ENCODE results near the gene CEACAM16.

The CEACAM16 gene

DNA sequence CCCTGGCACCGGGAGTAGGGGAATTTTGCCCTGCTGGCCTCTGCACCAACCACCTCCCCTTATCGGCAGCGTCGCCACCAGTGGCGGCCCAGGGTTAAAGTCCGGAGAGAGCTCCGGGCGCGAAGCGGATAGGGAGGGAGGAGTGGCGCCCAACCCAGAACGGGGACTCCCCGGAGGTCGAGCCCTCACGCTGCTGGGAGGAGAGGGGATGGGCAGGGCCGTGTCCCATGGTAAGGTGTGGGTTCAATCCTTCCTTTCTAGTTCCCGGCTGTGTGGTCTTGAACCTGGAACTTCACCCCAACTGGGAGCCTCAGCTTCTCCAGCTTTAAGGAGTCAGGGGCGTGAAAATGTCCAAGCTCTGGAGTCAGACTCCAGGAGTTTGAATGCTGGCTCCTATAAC lies 26.3 kb downstream of the CEACAM16 start:
- no peak for DNase-seq

DNA sequence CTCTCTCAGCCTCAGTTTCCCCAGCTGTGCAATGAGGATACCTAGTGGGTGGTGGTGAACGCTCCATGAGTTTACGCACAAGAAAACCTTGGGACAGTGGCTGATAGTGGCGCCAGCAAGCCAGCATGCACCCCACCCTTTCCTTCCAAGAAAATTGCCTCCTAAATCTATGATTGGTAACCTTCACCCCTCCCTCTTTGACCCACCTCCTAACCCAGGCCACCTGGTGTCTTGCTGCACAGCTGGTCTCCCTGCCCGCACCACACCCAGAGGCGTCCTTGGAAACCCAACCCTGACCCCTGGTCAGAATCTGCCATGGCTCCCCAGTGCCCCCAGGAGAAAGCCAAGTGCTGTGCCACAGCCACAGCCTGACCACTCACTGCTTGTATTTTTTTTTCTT lies 26.7 kb downstream of the CEACAM16 start:
- no peak for DNase-seq

DNA sequence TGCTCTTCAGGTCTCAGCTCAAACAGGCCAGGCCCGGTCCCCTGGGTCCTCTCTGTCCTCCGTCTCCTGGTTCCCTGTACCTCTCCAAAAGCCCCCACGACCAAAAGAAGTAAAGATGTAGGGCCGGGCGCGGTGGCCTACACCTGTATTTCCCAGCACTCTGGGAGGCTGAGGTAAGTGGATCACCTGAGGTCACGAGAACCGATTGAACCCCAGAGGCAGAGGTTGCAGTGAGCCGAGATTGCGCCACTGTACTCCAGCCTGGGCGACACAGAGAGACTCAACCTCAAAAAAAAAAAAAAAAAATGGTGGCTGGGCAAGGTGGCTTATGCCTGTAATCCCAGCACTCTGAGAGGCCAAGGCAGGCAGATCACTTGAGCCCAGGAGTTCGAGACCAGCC lies 27.5 kb downstream of the CEACAM16 start:
- DNase-seq, result no peak

DNA sequence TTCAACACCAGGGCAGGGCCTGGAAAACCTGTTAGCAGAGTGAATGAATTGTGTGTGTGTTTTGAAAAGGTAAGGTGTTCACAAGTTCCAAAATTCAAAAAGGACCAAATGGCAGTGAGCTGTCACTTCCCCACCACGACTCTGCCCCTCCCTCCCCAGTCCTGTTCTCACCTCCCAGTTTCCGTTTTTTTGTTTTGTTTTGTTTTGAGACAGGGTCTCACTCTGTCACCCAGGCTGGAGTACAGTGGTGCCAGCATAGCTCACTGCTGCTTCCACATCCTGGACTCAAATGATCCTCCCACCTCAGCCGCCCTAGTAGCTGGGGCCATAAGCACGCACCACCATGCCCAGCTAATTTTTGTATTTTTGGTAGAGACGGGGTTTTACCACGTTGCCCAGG lies 29.2 kb downstream of the CEACAM16 start:
- DNase-seq, result no peak

DNA sequence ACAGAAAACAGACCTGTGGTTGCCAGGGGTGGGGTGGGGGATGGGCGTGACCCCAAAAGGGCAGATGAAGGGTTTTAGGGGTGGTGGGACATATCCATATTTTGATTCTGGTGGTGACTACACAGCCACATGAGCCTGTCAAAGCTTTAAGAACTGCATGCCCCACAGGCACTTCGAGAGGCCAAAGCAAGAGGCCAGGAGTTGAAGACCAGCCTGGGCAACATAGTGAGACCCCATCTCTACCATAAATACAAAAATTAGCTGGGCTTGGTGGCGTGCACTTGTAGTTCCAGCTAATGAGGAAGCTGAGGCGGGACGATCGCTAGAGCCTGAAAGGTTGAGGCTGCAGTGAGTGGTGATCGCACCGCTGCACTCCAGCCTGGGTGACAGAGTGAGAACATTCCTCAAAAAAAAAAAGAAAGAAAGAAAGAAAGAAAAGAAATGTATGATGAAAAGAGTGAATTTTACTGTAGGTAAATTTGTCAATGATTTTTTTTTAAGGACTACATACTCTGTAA lies 30.6 kb downstream of the CEACAM16 start:
- DNase-seq, result no peak

DNA sequence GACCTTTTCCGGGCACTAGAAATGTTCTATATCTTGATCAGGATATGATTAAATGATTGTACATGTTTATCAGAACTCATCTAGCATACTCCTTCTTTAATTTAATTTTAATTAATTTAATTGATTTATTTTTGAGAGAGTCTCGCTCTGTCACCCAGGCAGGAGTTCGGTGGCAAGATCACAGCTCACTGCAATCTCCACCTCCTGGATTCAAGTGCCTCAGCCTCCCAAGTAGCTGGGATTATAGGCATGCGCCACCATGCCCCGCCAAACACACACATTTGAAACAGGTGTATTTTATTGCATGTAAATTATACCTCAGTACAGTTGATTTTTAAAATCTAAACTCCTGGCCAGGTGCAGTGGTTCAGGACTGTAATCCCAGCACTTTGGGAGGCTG lies 32.1 kb downstream of the CEACAM16 start:
- no peak for DNase-seq

DNA sequence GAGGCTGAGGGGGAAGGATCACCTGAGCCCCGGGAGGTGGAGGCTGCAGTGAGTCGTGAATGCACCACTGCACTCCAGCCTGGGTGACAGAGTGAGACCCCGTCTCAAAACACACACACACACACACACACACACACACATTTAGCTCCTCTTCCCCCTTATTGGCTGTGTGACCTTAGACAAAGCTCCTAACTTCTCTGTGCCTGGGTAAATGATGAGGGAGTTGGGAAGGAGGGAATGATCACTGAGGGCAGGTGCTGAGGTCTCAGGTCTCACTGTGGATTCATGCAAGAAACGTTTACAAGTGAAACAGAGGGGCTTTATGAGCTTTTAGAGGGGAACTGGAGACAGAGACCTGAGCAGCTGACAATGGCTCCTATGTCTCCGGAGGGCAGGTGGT lies 32.7 kb downstream of the CEACAM16 start:
- no peak for DNase-seq

DNA sequence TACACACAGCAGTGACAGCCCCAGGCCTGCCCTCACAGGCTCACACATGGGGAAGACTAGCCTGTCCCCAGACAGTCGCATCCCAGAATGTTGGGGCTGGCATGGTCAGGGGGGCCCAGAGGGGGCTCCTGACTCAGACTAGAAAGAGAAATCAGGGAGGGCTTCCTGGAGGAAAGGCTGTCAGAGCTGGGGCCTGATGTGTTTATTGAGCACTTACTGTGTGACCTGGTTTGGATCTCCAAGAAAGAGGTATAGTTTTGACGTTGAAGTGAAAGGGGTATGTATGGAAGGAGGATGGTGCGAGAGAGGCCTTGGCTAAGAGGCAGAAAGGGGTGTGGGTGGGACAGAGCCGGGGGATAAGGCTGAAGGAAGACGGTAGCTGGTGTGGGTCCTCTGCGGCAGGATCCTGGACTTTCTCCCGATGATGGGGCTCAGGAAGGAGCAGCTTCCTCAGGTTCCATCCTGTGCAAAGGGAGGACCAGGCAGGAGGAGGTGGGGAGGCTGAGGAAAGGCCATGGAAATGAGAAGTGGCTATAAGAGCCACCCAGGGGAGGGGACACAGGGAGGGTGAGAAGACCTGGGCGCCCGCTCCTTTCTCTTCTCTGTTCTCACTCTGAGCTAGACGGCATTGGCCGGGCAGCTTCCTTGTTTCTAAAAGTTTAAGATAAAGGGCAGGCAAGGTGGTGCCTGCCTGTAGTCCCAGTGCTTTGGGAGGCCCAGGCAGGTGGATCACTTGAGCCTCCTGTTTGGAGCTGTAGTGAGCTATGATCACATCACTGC lies 33.5 kb downstream of the CEACAM16 start:
- DNase-seq, result no peak

DNA sequence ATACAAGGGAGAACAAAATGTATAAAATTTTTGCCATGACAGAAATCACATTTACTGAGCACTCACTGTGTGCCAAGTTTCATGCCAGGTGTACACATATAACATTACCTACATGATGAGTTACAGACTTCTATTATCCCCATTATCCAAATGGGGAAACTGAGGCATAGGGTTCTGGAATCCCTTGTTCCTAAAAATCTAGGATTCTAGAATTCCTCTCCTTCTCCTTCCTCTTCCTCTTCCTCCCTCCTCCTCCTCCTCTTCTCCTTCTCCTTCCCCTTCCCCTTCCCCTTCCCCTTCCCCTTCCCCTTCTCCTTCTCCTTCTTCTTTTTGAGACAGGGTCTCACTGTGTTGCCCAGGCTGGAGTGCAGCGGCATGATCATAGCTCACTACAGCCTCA lies 35.4 kb downstream of the CEACAM16 start:
- no peak for DNase-seq

DNA sequence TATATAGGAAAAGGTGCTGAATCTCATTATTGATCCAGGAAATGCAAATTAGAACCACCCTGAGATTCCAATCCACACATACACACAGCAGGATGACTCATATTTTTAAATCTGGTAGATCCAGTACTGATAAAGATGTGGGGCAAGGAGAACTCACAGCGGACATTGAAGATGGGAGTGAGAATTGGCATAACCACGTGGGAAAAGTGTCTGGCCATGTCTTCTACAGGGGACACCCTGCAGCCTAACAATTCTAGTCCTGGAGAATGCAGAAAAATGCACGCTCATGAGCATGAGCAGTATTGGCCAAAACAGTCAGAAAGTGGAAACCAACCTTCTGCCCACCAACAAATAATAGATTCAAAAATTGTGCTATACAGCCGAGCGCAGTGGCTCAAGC lies 36.1 kb downstream of the CEACAM16 start:
- DNase-seq, result no peak

DNA sequence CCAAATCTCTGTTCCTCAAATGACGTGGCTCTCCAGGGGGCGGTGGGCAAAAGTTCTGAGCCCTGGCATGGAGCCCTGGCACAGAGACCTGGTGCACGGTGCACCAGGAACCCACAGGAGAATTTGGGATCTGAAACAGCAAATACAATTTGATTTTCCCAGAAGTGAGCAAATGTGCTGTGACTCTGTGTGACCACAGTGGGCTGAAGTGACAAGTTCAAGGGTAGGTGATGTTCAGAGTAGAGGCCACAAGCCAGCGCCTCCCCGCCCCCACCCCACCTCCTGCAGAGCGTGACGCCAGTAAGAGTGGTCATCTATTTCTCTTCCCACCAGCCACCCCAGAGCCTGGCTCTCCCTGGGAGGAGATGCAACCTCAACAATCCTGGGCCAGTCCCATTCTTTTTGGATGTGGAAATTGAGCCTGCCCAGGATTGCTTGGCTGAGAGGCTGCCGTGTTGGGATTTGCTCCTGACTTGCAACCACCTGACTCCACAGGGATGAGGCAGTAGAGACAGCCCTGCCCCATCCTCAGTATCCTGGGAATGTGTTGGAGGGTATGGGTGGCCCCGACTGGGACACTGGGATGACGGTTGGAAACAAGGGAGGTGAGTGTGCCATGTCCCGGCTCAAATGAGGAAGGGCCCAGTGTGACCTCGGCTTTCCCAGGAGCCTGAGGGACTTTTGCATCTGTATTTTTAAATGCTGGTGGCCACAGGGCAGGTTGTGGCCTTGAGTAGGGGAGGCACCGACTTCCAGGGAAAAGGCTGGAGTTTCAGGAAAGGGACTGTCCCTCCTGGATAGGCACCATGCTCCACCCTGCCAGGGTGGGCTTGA lies 38.5 kb downstream of the CEACAM16 start:
- DNase-seq, result peak in 1 of 14 donors; percentile 73

DNA sequence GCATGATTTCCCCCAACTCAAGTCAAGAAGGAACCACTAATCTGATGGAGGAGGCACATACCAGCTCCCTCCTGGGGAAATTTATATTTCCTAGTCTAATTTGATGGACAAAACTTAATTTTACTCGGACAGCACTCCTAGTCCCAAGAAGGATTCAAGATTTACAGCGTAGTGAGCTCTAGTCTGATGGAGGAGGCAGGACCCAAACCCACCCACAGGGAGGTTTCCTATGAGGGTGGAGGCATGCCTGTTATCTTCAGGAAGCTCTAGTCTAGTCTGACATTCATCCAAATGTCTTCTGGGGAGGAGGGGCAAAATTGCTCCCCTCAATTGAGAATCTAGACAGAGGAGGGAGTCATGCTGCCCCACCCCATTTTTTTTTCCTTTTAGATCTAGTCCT lies 39.2 kb downstream of the CEACAM16 start:
- no peak for DNase-seq

DNA sequence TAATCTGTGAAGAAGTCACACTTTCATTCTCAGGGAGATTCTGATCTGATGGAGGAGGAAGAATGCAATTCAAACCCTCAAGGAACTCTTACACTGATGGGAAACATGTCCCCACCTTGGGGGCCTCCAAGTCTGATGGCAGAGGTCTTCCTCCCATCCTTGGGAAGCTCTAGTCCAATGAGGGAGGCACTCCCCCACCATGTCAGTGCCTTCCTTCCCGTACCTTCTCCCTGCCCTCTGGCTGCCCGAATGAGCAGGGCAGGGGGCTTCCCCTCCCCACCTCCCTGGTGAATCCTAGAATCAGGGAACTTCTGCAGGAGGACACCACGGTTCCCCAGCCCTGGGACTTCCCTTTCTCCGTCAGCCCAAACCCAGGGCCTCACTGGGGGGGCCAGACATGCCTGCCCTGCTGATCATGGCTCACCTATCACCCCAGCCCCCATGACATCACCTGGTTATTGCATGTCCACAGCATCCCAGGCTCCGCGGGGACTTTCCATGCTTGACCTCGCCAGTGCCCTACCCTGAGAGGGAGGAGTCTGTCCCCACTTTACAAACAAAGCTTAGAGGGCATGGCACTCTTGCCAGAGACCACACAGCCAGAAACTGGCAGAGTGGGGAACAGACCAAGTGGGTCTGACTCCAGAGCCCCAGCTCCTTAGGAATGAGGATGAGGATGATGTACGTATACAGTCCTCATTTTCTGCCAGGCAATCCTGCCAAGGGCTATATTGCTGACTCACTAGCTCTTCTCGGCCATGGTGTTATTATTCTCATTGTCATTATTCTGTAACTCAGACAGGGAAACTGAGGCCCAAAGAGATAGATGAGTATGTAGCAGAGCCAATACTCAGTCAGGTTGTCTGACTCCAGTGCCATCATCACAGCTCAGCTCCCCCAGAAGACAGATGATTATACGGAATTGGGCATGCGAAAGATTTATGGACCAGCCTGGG lies 39.9 kb downstream of the CEACAM16 start:
- DNase-seq, result no peak

DNA sequence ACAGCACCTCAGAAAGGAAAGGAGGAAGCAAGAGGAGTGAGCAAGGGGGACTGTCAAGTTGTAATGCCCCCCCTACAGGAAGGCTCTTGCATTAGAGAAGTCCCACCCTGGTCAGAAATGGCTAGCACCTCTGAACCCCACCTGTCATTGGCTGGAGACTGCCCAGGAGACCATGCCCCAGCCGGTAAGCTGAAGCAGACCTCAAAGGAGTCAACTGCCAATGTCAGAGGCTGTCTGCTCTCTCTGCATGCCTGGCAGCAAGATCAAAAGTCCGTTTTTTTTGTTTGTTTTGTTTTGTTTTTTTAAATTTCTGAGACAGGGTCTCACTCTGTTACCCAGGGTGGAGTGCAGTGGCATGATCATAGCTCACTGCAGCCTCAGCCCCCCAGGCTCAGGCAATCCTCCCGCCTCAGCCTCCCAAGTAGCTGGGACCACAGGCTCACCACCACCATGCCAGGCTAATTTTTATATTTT lies 41.4 kb downstream of the CEACAM16 start:
- DNase-seq, result no peak

DNA sequence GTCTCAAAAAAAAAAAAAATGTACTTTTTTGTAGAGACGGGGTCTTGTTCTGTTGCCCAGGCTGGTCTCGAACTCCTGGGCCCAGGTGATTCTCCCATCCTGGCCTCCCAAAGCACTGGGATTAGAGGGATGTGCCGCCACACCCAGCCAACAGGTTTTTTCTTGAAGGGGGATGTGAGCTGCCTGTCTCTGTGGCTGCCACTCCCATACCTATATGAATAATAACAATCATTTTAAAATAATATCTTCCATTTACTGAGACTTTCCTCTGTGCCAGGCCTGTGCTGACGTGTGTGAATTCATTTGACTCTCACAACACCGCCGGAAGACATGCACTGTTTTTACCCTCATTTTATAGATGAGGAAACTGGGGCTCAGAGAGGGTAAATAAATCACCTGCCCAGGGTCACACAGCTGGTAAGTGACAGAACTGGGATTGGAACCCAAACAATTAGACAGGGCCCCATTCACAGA lies 42.3 kb downstream of the CEACAM16 start:
- no peak for DNase-seq

DNA sequence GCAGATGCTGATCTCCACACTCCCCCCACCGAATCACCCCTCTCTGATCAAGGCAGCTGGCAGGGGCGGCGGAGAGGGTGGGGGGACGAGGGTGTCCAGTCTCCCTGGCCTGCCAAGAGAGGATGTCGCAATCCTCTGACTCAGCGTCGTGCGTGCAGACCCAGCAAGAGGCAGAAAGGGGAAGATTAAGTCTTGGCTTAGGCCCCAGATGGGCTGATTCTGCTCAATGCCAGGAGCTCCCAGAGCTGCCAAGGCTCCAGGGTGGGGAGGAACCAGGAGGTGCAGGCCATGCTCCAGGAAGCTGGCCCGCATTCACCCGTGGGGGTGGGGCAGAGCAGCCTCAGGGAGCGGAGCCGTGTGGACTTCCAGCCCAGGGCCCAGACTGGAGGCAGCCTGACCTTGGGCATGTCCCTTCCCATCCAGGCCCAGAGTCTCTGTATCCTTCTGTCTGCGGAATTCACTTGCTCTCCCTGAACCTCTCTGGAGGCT lies 42.9 kb downstream of the CEACAM16 start:
- peak; percentile 27 to 91 (median 76) for DNase-seq

DNA sequence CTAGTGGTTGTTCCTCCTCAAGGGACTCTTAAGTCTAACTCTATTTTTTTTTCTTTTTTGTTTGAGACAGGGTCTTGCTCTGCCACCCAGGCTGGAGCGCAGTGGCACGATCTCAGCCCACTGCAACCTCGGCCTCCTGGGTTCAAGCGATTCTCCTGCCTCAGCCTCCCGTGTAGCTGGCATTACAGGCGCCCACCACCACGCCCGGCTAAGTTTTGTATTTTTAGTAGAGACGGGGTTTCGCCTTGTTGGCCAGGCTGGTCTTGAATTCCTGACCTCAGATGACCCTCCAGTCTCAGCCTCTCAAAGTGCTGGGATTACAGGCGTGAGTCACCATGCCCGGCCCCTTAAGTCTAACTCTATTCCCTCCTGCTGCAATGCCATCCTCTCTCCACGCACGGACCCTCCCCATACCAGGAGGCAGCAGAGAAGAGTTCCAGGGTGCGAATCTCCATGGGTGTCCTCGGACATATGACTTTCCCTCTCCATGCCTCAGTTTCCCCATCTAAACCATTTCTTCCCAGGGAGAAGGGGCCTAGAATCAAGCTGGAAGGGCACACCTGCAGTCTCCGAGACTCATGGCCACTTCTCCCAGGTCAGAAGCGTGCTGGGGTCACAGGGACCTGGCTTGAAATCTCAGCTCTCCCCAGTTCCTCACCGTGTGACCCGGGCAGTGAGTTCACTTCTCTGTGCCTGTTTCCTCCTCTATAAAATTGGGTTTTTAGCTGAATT lies 43.5 kb downstream of the CEACAM16 start:
- no peak for DNase-seq

DNA sequence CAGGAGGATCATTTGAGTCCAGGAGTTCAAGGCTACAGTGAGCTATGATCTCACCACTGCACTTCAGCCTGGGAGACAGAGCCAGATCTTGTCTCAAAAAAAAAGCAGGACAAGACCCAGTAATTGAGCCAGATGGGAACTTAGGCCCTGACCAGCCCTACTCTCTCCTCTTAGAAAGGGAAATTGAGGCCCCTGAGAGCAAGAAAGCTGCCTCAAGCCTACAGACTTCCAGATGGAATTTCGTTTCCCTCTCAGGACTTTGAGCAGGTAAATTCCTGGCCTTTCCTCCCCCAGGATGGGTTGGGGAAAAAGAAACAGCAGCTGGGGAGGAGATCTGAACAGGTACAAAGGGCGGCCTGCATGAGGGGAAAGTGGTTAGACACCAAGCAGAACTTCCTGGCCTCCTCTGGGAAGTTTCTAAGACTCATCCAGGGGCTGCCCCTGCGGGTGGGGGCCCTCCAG lies 46.0 kb downstream of the CEACAM16 start:
- no peak for DNase-seq

DNA sequence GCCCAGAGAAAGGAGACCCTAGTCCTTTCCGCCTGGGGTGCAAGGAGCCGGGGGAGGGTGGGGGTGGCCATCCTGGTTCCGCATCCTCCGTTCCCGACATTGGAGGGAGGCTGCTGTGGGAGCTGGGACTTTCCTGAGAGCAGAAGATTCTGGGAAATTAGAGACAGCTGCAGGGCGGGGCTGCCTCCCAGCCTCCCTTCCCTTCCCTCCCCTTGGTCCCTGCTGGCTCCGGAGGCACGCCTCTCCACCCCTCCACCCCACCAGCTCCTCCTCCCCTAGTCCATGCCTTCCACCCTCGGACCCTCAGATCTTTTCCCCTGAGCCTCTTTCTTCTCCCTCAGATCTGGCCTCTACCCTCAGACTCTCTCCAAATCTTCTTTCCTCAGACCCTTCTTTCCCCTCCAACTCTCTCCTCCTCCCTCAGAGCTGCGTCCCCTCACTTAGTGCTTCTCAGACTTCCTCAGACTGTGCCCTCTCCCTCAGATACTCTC lies 46.4 kb downstream of the CEACAM16 start:
- no peak for DNase-seq

DNA sequence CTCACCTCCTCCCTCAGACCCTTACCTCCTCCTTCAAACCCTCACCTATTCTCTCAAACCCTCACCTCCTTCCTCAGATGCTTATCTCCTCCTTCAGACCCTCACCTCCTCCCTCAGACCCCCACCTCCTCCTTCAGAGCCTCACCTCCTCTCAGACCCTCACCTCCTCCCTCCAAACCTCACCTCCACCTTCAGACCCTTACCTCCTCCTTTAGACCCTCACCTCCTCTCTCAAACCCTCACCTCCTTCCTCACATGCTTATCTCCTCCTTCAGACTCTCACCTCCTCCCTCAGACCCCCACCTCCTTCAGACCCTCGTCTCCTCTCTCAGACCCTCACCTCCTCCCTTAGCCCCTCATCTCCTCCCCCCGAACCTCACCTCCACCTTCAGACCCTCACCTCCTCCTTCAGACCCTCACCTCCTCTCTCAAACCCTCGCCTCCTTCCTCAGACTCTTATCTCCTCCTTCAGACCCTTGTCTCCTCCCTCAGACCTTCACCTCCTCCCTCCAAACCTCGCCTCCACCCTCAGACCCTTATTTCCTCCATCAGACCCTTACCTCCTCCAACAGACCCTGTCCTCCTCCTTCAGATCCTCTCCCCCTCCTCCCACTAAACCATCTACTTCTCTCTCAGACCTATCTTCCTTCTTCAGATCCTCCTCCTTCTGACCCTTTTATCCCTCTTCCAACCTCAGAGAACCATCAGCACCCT lies 47.1 kb downstream of the CEACAM16 start:
- DNase-seq, result no peak

DNA sequence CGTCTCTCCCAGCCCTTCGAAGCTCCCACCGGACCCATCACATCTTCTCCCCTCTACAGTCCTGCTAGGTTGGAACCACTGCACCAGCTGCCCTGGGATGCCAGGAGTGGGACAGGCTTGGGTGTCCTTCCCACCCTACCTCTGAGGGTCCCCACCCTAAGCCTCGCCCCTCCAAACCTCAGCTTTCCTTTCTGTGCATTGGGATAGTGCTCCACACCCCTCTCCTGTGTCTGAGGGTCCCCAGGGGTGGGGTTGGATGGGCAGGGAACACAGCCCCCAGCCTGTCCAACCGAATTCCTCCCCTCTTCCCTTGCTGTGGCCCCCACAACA lies 47.6 kb downstream of the CEACAM16 start:
- DNase-seq, result no peak
